Stimulated activated naive CD8-positive, alpha-beta T cell treated with anti-CD3 and anti-CD28 coated beads, Interleukin-15, Interleukin-2, amounts not matched to agents 100 ng/mL and 50 ng/mL, for 24 hours (primary cell): ENCODE results near the gene PPP3CA.
A peak's percentile ranks its signal among the peaks of the same experiment; 100 is the strongest.

Source experiments
- H3K27ac Mint-ChIP-seq: one replicate; pipeline ENCODE4 v1.8.0; 2021; ENCODE audit warnings: mild to moderate bottlenecking, mixed read lengths
- H3K27me3 Mint-ChIP-seq: one replicate; pipeline ENCODE4 v1.8.0; 2021; ENCODE audit warnings: mixed read lengths
- H3K36me3 Mint-ChIP-seq: one replicate; pipeline ENCODE4 v1.8.0; 2021; ENCODE audit warnings: low read depth, mixed read lengths
- H3K4me1 Mint-ChIP-seq: one replicate; pipeline ENCODE4 v1.8.0; 2021; ENCODE audit warnings: low read depth, mixed read lengths
- H3K4me3 Mint-ChIP-seq: one replicate; pipeline ENCODE4 v1.8.0; 2021; ENCODE audit warnings: mild to moderate bottlenecking, mixed read lengths
- H3K9me3 Mint-ChIP-seq: one replicate; pipeline ENCODE4 v1.8.0; 2021; ENCODE audit warnings: mixed read lengths

Gene PPP3CA

GRCh38 chr4:101157415-101158133 is 189.8 kb downstream of the PPP3CA start:
- H3K27ac Mint-ChIP-seq, result peak overlapping the region; percentile 93
- peaks cover 12% of the 10 kb centered on the region for H3K36me3 Mint-ChIP-seq
- H3K9me3 Mint-ChIP-seq, result no peaks in the 10 kb centered on the region
- H3K4me3 Mint-ChIP-seq, result peak overlapping the region; percentile 64
- peaks cover 51% of the 10 kb centered on the region for H3K4me1 Mint-ChIP-seq
- no peaks in the 10 kb centered on the region for H3K27me3 Mint-ChIP-seq

- Mint-ChIP-seq H3K9me3 (no peaks in the 10 kb centered on the region), H3K27ac (peak overlapping the region; percentile 93), H3K36me3 (peaks cover 10% of the 10 kb centered on the region), H3K4me1 (peaks cover 49% of the 10 kb centered on the region), H3K27me3 (no peaks in the 10 kb centered on the region), H3K4me3 (peak overlapping the region; percentile 64)
Measured at GRCh38 chr4:101156619-101157310, 190.6 kb downstream of the PPP3CA start.

- Mint-ChIP-seq H3K36me3 (peaks cover 10% of the 10 kb centered on the region), H3K4me1 (peaks cover 49% of the 10 kb centered on the region), H3K9me3 (no peaks in the 10 kb centered on the region), H3K4me3 (peak overlapping the region; percentile 64), H3K27ac (peak overlapping the region; percentile 93), H3K27me3 (no peaks in the 10 kb centered on the region)
Measured at GRCh38 chr4:101155945-101156344, 191.4 kb downstream of the PPP3CA start.

- no peaks in the 10 kb centered on the region for H3K27me3 Mint-ChIP-seq
- H3K9me3 Mint-ChIP-seq, result no peaks in the 10 kb centered on the region
- H3K36me3 Mint-ChIP-seq, result peaks cover 10% of the 10 kb centered on the region
- peaks cover 49% of the 10 kb centered on the region for H3K4me1 Mint-ChIP-seq
- H3K4me3 Mint-ChIP-seq, result no peak overlapping the region
- no peak overlapping the region for H3K27ac Mint-ChIP-seq
Measured at GRCh38 chr4:101155368-101155767, 192.0 kb downstream of the PPP3CA start.

- H3K27me3 Mint-ChIP-seq, result no peaks in the 10 kb centered on the region
- no peaks in the 10 kb centered on the region for H3K9me3 Mint-ChIP-seq
- H3K27ac Mint-ChIP-seq, result no peak overlapping the region
- no peak overlapping the region for H3K4me3 Mint-ChIP-seq
- H3K4me1 Mint-ChIP-seq, result peaks cover 56% of the 10 kb centered on the region
- H3K36me3 Mint-ChIP-seq, result peaks cover 10% of the 10 kb centered on the region
Measured at GRCh38 chr4:101153653-101154052, 193.7 kb downstream of the PPP3CA start.

GRCh38 chr4:101152521-101152920 is 194.8 kb downstream of the PPP3CA start:
- Mint-ChIP-seq H3K36me3 (peaks cover 5% of the 10 kb centered on the region), H3K4me1 (peaks cover 47% of the 10 kb centered on the region), H3K4me3 (no peak overlapping the region), H3K27me3 (no peaks in the 10 kb centered on the region), H3K9me3 (no peaks in the 10 kb centered on the region), H3K27ac (no peak overlapping the region)

- no peaks in the 10 kb centered on the region for H3K36me3 Mint-ChIP-seq
- H3K4me1 Mint-ChIP-seq, result peaks cover 17% of the 10 kb centered on the region
- H3K4me3 Mint-ChIP-seq, result no peak overlapping the region
- peaks cover 3% of the 10 kb centered on the region for H3K9me3 Mint-ChIP-seq
- no peak overlapping the region for H3K27ac Mint-ChIP-seq
- H3K27me3 Mint-ChIP-seq, result no peaks in the 10 kb centered on the region
Measured at GRCh38 chr4:101148551-101148950, 198.8 kb downstream of the PPP3CA start.

GRCh38 chr4:101147283-101147682 is 200.0 kb downstream of the PPP3CA start:
- Mint-ChIP-seq H3K27me3 (no peaks in the 10 kb centered on the region), H3K4me1 (peaks cover 21% of the 10 kb centered on the region), H3K4me3 (no peak overlapping the region)

GRCh38 chr4:101145021-101145420 is 202.3 kb downstream of the PPP3CA start:
- no peaks in the 10 kb centered on the region for H3K27me3 Mint-ChIP-seq
- no peaks in the 10 kb centered on the region for H3K36me3 Mint-ChIP-seq
- no peak overlapping the region for H3K27ac Mint-ChIP-seq
- peaks cover 3% of the 10 kb centered on the region for H3K9me3 Mint-ChIP-seq
- H3K4me1 Mint-ChIP-seq, result peaks cover 41% of the 10 kb centered on the region
- no peak overlapping the region for H3K4me3 Mint-ChIP-seq

More at GRCh38 chr4:101147283-101147682, 200.0 kb downstream of the PPP3CA start:
- H3K9me3 Mint-ChIP-seq, result peaks cover 3% of the 10 kb centered on the region
- H3K27ac Mint-ChIP-seq, result no peak overlapping the region
- H3K36me3 Mint-ChIP-seq, result no peaks in the 10 kb centered on the region

GRCh38 chr4:101142259-101142658 is 205.1 kb downstream of the PPP3CA start:
- no peak overlapping the region for H3K4me3 Mint-ChIP-seq
- H3K4me1 Mint-ChIP-seq, result peaks cover 46% of the 10 kb centered on the region
- no peaks in the 10 kb centered on the region for H3K36me3 Mint-ChIP-seq
- no peak overlapping the region for H3K27ac Mint-ChIP-seq
- H3K27me3 Mint-ChIP-seq, result no peaks in the 10 kb centered on the region
- H3K9me3 Mint-ChIP-seq, result peaks cover 3% of the 10 kb centered on the region

GRCh38 chr4:101141855-101142254 is 205.5 kb downstream of the PPP3CA start:
- H3K27ac Mint-ChIP-seq, result no peak overlapping the region

GRCh38 chr4:101141230-101141629 is 206.1 kb downstream of the PPP3CA start:
- no peaks in the 10 kb centered on the region for H3K27me3 Mint-ChIP-seq
- H3K4me1 Mint-ChIP-seq, result peaks cover 56% of the 10 kb centered on the region
- no peak overlapping the region for H3K27ac Mint-ChIP-seq
- no peak overlapping the region for H3K4me3 Mint-ChIP-seq
- peaks cover 3% of the 10 kb centered on the region for H3K9me3 Mint-ChIP-seq
- H3K36me3 Mint-ChIP-seq, result no peaks in the 10 kb centered on the region

More at GRCh38 chr4:101141855-101142254, 205.5 kb downstream of the PPP3CA start:
- Mint-ChIP-seq H3K36me3 (no peaks in the 10 kb centered on the region), H3K27me3 (no peaks in the 10 kb centered on the region), H3K9me3 (peaks cover 3% of the 10 kb centered on the region), H3K4me3 (no peak overlapping the region), H3K4me1 (peaks cover 50% of the 10 kb centered on the region)

GRCh38 chr4:101140228-101140627 is 207.1 kb downstream of the PPP3CA start:
- Mint-ChIP-seq H3K9me3 (peaks cover 2% of the 10 kb centered on the region), H3K27ac (no peak overlapping the region), H3K4me3 (no peak overlapping the region), H3K4me1 (peaks cover 65% of the 10 kb centered on the region), H3K27me3 (no peaks in the 10 kb centered on the region), H3K36me3 (no peaks in the 10 kb centered on the region)

- H3K27ac Mint-ChIP-seq, result no peak overlapping the region
- peaks cover 64% of the 10 kb centered on the region for H3K4me1 Mint-ChIP-seq
- H3K36me3 Mint-ChIP-seq, result peaks cover 7% of the 10 kb centered on the region
- no peaks in the 10 kb centered on the region for H3K27me3 Mint-ChIP-seq
- peaks cover 7% of the 10 kb centered on the region for H3K9me3 Mint-ChIP-seq
- no peak overlapping the region for H3K4me3 Mint-ChIP-seq
Measured at GRCh38 chr4:101136373-101137370, 210.7 kb downstream of the PPP3CA start.
